M059J (cell line): Measurements from ENCODE around the gene ABTB1. TPM values are rescaled to one million over a fixed set of nuclear protein-coding genes. Genes with fewer than 3 reads are reported as not detected.

Experiments
- DNase-seq: peaks from one replicate; pipeline ENCODE4 v3.0.0-alpha.2; 2012; ENCODE audit warnings: low read depth
- total RNA-seq: library from RNA; depleted of rRNA; stranded (reverse); fragments of >200 nt; shearing (Covaris generic); gene quantifications from 2 replicates; pipeline ENCODE4 v1.2.3, GENCODE V29; 2014; rRNA removed

Gene ABTB1
- total RNA-seq, 1 experiment from 2014 or later = 2.1 TPM

DNA sequence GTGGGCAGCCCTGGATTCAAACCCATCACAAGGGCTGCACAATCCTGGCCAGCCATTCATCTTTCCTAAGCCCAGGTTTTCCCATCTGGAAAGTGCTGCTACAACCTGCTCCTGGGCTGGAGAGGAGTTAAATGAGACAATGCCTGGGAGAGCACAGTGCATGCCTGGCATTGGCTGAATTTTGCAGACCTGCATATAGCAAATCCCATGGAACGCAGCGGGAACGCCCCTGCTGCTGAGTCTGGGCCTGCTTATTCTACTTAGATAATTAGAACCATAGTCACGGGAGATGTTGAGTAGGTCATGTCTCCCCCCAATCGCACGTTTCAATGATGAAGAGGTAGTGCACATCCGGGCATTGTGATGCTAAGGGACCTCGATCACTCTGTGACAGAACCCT is 46.6 kb downstream of the ABTB1 start:
- DNase-seq = no peak

DNA sequence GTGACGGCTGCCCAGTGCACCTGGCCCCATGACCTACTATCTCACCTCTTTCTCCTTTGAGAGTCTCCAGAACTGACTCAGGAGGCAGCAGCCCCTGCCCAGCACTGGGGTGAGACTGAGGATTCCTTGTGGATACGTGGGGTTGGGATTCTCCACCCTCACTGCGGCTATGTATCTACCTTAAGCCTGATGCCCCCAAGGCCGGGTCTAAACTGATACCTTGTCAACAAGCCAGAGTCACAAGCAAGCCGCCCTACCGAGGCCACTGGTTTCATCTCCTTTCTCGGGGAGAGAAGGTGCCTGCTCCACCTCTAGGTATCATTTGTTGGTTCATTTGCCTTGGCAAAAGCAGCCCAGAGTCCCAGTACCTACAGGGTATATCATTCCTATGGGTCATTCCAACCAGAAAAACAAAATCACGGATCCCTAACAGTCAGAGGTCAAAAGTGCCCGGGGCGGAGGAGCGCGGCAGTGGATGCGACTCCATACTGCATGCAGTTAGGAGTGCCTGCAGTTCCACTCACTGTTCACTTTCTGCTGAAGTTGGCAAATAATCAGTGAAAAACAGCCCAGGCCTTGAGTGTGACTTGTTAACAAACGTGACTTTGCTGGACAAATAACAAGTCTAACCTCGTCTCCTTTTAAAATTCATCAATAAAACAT is 47.5 kb downstream of the ABTB1 start:
- DNase-seq = no peak

DNA sequence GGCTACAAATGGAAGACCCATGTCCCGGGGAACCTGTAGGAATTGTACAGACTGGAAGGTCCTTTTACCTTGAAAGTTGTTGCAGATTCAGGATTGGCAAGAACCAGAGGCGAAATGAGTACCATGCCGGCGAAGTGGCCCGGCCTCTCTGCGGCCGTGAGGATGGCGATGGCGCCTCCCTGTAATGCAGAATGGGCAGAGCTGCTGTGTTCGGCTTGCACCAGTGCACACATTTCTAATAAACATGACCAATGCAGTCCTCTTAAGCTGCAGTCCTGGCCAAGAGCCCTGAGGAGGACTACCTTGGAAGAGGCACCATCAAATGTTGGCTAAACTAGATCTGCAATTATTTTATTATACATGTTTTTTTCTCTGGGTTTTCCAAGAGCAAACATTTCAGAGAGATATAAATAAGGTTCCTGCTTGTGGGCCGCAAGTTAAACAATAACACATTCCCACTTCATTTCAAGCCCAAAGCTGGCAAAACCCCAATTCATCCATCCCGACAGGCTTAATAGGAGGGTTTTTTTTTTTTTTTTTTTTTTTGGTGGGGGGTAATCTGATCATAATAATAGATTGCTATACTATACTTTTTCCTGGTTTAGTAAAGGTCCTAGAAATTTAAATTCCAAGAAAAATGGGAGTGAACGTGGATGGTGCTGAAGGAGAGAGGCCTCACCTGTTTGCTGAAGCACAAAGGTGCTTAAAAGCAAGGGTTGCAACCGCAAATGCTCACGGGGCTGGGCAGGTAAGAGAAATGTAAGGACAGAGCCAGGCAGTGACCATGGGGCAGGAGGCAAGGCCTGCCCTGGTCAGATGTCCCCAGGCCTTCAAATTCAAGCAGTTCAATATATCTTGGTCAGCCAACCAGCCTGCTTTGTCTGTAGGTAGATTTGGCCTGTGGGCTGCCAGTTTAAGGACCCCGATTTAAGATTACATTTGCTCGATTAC is 48.5 kb downstream of the ABTB1 start:
- no peak for DNase-seq

DNA sequence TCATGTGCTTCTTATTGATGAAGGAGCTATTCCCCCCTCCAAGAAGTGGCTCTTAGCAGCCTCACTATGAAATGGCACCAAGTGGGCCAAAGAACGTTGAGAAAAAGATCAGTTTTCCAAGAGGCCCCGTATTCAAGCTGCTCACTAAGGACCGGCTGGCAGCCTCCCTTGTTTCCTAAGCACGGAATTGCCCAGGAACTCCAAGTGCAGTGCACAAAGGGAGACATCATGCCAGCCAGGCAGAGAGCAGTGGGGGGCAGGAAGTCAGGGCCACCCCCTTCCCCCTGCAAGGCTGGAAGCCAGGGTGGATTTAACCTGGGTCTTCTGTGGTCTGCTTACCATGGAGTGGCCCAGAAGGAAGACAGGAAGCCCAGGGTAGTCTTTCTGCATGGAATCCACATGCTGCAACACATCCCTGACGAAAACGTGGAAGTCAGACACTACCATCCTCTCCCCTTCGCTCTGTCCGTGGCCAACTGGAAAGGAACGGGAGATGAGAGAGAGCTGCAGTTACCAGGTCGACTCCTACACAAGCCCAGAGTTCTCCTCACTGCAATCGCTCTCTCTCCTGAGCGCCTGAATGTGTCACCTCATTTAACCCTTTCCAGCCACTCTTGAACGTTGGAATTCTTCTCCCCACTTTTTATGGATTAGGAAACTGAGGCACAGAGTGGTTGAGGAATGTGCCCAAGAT is 49.5 kb downstream of the ABTB1 start:
- DNase-seq = no peak

DNA sequence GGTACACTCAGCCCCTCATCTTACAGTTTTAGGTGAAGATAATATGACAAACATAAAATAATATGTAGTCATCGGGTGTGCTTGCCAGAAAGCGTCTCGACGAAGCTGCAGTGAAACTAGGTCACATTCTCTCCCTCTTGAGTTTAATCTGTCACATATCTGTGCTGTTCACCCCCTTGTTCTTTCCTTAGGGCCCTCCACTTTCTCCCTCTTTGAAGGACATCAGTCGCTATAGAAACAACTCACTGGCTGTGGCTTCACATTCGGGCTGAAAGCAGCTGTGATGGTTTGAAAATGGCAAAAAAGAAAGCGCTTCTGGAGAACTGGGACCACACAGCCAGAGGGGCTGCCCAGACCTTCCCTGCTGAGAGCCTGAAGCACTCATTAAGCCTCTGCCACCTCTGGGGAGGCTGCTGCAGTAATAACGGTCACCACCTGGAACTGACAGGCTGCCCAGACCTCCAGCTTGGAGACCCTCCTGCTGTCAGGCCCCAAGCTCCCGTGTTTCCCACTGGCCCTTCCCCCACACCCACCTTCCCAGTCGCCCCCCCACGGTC is 50.3 kb downstream of the ABTB1 start:
- no peak for DNase-seq

DNA sequence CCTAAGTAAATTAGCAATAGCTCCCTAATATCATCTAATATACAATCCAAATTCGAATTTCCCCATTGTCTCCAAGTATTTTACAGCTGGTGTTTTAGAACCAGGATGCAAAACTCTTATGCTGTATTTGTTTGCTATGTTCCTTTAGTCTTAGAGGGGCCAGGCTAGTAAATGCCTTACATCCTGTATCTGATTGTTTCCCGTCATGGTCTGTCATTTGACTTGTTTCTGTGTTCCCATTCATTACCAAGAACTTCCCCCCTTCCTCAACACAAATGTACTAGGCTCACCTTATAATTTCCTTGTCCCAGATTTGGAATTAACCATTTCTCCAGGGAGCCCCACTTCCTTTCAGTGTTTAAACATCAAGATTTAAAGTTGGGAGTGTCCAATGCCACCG is 54.1 kb downstream of the ABTB1 start:
- DNase-seq = no peak

DNA sequence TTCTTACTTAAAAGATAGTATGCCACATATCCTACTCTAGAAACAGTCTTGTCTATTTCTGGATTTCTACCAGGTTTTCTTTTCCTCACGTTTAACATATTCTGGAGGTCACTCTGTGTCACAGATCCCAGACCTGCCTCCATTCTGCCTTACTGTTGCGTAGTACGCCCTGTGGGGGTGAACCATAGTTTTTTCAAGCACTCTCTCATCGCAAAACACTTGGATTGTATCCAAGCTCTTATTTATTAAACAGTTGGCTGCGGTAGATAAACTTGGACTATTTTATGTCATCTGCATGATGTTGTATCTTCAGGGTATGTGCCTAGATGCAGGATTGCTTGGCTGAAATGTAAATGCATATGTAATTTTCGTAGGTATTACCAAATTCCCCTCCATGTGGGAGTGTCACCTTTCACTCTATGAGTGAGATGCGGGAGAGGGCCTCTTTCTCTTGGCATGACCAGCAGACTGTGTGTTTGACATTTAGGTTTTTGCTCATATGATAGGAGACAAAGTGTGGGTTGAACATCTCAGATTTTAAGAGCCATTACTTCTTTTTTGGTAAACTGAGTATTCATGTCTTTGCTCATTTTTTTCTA is 55.8 kb downstream of the ABTB1 start:
- DNase-seq = no peak

DNA sequence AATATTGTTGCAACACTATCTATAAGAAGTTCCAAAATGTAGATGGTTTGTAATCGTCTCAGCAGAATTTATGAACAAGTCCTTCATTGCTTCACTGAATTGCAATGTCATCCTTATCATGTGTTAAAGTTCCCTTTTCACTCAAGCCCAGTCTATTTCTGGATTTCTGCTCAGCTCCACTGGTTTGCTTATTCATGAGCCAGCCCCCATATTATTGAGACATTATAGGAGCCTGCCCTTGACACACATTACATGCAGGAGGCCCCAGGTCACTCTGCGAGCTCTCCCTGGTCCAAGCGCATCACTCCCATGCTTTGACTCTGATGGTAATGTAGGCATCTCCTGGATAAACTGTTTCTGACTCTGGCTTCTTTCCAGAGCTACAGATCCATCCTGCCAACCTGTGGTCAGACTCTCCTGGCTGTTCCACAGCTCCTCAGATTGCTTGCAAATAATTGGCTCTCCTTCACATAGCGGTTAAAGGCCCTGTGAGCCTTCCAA is 56.9 kb downstream of the ABTB1 start:
- peak; percentile 51 for DNase-seq

DNA sequence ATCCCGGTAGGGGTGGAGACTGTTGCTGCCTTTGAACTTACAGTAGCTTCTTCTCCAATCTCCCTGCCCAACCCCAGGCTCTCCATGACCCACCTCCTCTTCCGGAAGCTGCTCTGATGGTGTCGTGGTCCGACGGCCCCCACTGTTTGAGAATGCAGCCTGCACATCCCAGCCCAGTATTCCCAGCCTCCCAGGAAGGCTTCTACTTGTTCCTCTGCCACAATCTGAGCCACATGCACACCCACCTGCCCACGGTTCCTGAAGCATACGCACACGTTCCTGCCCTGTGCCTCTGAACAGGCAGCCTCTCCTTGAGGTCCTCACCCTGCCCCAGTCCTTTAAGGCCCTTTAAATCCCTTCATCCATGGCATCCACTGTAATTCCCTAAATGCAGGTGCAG is 57.4 kb downstream of the ABTB1 start:
- DNase-seq = no peak

Other genes with a start within 250 kb of the ABTB1 start
- 56.6 and 60.1 TPM in 2 replicates for gene TPRA1, start 82.2 kb upstream of the ABTB1 start, total RNA-seq
- gene MCM2, start 74.5 kb upstream of the ABTB1 start, total RNA-seq = 87.2 and 157 TPM in 2 replicates
- 18.6 and 19.9 TPM in 2 replicates for gene PODXL2, start 43.8 kb upstream of the ABTB1 start, total RNA-seq
- gene MGLL, start 149.6 kb downstream of the ABTB1 start, total RNA-seq = 11.9 and 17.0 TPM in 2 replicates
- gene KBTBD12, start 242.3 kb downstream of the ABTB1 start, total RNA-seq = 0.07 and 0.57 TPM in 2 replicates